ENCODE results near the gene ANKHD1. TPM values are rescaled to one million over a fixed set of nuclear protein-coding genes. Genes with fewer than 3 reads are reported as not detected.

ANKHD1 gene
- polyA plus RNA-seq (2012; ENCODE audit: insufficient read depth, insufficient read length) = 76.9 TPM

- H3K4me3 ChIP-seq (ENCODE audit: low read length) = peak within 1 kb of the TSS; percentile 93
- DNase-seq (ENCODE audit: low read depth, low spot score) = peak; percentile 100
Measured at GRCh38 chr5:140401362-140402257, at the start of gene ANKHD1. ANKHD1 (plus strand) TSS chr5:140401833; CDS start chr5:140401968, 135 bp downstream.

- DNase-seq (ENCODE audit: low read depth, low spot score) = no peak
- H3K4me3 ChIP-seq (ENCODE audit: low read length) = no peak overlapping the region
Measured at GRCh38 chr5:140355546-140355945, 46.1 kb upstream of the ANKHD1 start.

GRCh38 chr5:140356853-140357725 is 44.5 kb upstream of the ANKHD1 start:
- peak overlapping the region; percentile 29 for H3K4me3 ChIP-seq (ENCODE audit: low read length)
- DNase-seq (ENCODE audit: low read depth, low spot score) = no peak

GRCh38 chr5:140357726-140358093 is 43.9 kb upstream of the ANKHD1 start:
- H3K4me3 ChIP-seq (ENCODE audit: low read length) = peak overlapping the region; percentile 29
- peak; percentile 71 for DNase-seq (ENCODE audit: low read depth, low spot score)

- H3K4me3 ChIP-seq (ENCODE audit: low read length) = no peak overlapping the region
- no peak for DNase-seq (ENCODE audit: low read depth, low spot score)
Measured at GRCh38 chr5:140358738-140359310, 42.8 kb upstream of the ANKHD1 start.

- no peak for DNase-seq (ENCODE audit: low read depth, low spot score)
- no peak within 1 kb of the TSS for H3K4me3 ChIP-seq (ENCODE audit: low read length)
Measured at GRCh38 chr5:140360101-140360500, 41.5 kb upstream of the ANKHD1 start, which contains the start of gene SLC4A9. SLC4A9 (plus strand) TSS chr5:140360194; CDS start chr5:140360237, 43 bp downstream.

- H3K4me3 ChIP-seq (ENCODE audit: low read length) = no peak overlapping the region
- DNase-seq (ENCODE audit: low read depth, low spot score) = no peak
Measured at GRCh38 chr5:140360681-140361479, 40.8 kb upstream of the ANKHD1 start.

GRCh38 chr5:140361901-140362300 is 39.7 kb upstream of the ANKHD1 start:
- H3K4me3 ChIP-seq (ENCODE audit: low read length) = no peak overlapping the region
- no peak for DNase-seq (ENCODE audit: low read depth, low spot score)

GRCh38 chr5:140362311-140362710 is 39.3 kb upstream of the ANKHD1 start:
- no peak for DNase-seq (ENCODE audit: low read depth, low spot score)

GRCh38 chr5:140362875-140363630 is 38.6 kb upstream of the ANKHD1 start:
- 0 out of 2 replicates have a peak overlapping the region, but pooled peaks have one; percentile 7 for H3K4me3 ChIP-seq (ENCODE audit: low read length)
- no peak for DNase-seq (ENCODE audit: low read depth, low spot score)

More at GRCh38 chr5:140362311-140362710, 39.3 kb upstream of the ANKHD1 start:
- H3K4me3 ChIP-seq (ENCODE audit: low read length) = no peak overlapping the region

GRCh38 chr5:140363631-140364471 is 37.8 kb upstream of the ANKHD1 start:
- H3K4me3 ChIP-seq (ENCODE audit: low read length) = no peak overlapping the region
- no peak for DNase-seq (ENCODE audit: low read depth, low spot score)

- no peak for DNase-seq (ENCODE audit: low read depth, low spot score)
Measured at GRCh38 chr5:140364472-140364765, 37.2 kb upstream of the ANKHD1 start.

GRCh38 chr5:140365282-140365681 is 36.4 kb upstream of the ANKHD1 start:
- no peak for DNase-seq (ENCODE audit: low read depth, low spot score)
- H3K4me3 ChIP-seq (ENCODE audit: low read length) = no peak overlapping the region

More at GRCh38 chr5:140364472-140364765, 37.2 kb upstream of the ANKHD1 start:
- H3K4me3 ChIP-seq (ENCODE audit: low read length) = no peak overlapping the region

- no peak for DNase-seq (ENCODE audit: low read depth, low spot score)
- no peak overlapping the region for H3K4me3 ChIP-seq (ENCODE audit: low read length)
Measured at GRCh38 chr5:140365941-140366340, 35.7 kb upstream of the ANKHD1 start.

GRCh38 chr5:140366589-140367255 is 34.9 kb upstream of the ANKHD1 start:
- no peak overlapping the region for H3K4me3 ChIP-seq (ENCODE audit: low read length)
- no peak for DNase-seq (ENCODE audit: low read depth, low spot score)

GRCh38 chr5:140367256-140368013 is 34.2 kb upstream of the ANKHD1 start:
- no peak for DNase-seq (ENCODE audit: low read depth, low spot score)
- no peak overlapping the region for H3K4me3 ChIP-seq (ENCODE audit: low read length)
